NB4 (cell line): Measurements from ENCODE around the gene ENPP3.

Experiments
- MYC ChIP-seq: IDR thresholded peaks from 2 replicates; pipeline ENCODE4 v1.6.1; 2011; ENCODE audit warnings: low read depth, low read length
- POLR2A ChIP-seq: IDR thresholded peaks from 2 replicates; pipeline ENCODE4 v1.6.1; 2011; ENCODE audit warnings: mild to moderate bottlenecking; ENCODE audit not compliant: insufficient read length; ENCODE audit errors: extremely low read depth
- TF ChIP-seq, protein P1 (sequence below): IDR thresholded peaks from one replicate; pipeline ENCODE4 v1.5.1; 2012; ENCODE audit warnings: low read depth, low read length

DNA sequence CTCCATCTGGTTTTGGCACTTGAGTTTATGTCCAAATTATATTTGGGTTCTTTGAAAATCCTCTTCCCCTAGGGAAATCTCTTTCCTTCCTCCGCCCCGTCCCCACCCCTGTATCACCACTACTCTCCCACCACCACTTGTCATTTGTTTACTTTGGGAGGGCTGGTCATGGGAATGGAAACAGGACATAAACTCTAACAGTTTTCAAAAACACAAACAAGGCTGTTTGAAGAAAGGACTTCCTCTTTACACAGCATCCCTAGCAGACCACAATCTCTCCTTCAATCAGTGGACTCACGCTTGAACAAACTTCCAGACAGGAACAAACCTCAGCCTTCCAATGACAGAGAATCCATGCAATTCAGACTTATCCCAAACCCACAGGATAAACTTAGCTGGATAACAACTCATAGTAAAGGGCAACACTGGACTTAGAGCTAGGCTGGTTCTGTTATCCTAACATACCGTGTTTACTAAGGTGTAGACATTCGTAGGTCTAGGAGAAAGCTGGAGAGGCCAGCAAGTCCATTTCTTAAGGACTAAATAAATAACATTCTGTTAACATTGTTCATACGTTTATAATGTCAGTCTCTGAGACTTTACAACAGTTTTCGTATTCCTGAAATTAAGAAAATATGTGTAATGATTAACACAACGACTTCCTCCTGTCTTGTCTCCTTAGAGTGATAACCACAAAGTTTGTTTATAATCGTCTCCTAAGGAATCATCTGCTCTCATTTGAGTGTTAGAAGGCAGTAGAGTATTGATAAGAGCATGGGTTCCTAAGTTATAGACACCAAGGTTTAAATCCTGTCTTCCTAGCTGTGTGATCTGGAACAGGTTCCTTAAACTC lies 117.8 kb downstream of the ENPP3 start:
- TF ChIP-seq, protein P1, sequence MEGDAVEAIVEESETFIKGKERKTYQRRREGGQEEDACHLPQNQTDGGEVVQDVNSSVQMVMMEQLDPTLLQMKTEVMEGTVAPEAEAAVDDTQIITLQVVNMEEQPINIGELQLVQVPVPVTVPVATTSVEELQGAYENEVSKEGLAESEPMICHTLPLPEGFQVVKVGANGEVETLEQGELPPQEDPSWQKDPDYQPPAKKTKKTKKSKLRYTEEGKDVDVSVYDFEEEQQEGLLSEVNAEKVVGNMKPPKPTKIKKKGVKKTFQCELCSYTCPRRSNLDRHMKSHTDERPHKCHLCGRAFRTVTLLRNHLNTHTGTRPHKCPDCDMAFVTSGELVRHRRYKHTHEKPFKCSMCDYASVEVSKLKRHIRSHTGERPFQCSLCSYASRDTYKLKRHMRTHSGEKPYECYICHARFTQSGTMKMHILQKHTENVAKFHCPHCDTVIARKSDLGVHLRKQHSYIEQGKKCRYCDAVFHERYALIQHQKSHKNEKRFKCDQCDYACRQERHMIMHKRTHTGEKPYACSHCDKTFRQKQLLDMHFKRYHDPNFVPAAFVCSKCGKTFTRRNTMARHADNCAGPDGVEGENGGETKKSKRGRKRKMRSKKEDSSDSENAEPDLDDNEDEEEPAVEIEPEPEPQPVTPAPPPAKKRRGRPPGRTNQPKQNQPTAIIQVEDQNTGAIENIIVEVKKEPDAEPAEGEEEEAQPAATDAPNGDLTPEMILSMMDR, result no peak
- TF ChIP-seq POLR2A, result no peak
- no peak for TF ChIP-seq MYC
